ENCODE results near the gene LIMD2. TPM values are rescaled to one million over a fixed set of nuclear protein-coding genes. Genes with fewer than 3 reads are reported as not detected.

LIMD2 gene
- total RNA-seq, 1 donor from 2014 or later = 18.8 TPM

DNA sequence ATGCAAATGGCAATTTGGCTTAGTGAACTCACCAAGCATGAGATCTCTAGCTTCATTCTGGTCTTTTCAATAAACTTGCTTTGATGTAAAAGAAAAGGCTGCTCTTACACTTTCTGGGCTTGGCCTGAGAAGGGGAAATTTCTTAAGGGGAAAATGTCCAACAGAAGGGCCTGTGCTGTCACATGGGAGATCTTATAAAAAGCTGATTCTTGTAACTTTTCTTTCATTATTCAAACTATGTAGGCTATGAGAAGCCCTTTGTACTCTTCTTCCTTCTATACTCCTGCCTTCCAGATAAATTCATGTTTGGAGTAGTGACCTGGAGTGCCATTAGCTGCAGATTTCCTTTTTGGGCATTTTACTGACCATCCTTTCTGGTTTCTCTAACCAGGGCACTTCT lies 16.9 kb downstream of the LIMD2 start:
- DNase-seq (ENCODE audit: low read depth in 2 of 2) = no peak

DNA sequence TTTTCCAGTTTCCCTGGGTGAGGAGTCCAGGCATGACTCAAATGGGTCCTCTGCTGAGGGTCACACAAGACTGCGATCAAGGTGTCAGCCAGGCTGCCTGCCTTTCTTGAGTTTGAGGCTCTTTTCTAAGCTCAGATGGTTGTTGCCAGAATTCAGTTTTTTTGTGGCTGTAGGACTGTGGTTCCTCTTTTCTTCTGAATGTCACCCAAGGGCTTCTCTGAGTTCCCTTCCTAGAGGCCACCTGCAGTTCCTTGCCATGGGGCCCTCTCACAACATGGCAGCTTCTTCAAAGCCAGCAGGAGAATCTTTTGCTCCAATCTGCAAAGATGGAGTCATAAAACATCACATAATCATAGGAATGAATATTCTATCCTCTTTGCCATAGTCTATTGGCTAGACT lies 17.5 kb downstream of the LIMD2 start:
- DNase-seq (ENCODE audit: low read depth in 2 of 2) = no peak

DNA sequence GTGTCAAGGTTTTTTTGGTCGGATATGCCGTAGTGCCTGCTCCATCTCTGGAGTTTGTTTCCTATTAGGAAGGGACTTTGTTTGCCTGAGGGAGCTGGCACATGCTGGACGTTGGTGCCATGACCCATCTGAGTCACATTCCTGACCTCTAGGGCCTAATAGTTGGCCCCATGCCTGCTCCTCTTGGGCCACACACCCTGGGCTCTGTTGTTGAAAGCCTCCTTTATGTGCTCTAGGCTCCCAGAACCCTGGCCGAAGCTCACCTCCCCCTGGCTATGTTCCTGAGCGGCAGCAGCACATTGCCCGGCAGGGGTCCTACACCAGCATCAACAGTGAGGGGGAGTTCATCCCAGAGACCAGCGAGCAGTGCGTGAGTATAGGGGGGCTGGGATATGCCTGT lies 18.4 kb downstream of the LIMD2 start:
- DNase-seq (ENCODE audit: low read depth in 2 of 2) = peak in 1 of 2 donors; percentile 65

DNA sequence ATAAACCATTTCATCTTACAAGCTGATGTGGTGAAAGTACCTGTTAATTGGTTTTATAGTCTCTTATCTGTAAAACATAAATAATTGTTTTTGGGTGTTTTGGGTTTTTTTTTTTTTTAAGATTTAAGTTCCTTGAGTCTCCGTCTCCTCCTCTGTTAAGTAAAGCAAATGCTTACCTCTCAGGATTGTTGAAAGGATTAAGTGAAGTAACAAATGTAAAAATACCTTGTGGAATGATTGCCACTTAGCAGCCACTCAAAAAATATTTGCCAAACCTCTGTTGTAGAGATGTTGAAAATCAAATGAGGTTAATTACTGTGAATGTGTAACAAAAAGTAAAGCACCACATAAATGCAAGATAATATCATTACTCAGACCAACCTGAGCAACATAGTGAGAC lies 19.2 kb downstream of the LIMD2 start:
- no peak for DNase-seq (ENCODE audit: low read depth in 2 of 2)

DNA sequence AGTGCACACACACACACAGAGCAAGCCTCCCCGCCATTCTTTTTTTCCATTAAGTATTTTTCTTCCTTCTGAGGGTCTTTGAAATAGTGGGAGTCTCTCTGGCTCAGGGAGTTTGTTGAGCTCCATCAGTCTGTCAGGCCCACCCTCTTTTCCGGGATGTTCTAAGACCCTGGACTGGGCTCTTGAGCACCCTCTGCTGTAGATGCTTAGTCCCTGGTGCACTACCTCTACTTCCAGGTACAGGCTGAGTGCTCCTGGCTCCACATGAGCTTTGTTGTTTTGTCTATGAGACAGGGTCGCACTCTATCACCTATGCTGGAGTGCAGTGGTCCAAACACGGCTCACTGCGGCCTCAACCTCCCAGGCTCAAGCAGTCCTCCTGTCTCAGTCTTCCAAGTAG lies 20.7 kb downstream of the LIMD2 start:
- no peak for DNase-seq (ENCODE audit: low read depth in 2 of 2)

DNA sequence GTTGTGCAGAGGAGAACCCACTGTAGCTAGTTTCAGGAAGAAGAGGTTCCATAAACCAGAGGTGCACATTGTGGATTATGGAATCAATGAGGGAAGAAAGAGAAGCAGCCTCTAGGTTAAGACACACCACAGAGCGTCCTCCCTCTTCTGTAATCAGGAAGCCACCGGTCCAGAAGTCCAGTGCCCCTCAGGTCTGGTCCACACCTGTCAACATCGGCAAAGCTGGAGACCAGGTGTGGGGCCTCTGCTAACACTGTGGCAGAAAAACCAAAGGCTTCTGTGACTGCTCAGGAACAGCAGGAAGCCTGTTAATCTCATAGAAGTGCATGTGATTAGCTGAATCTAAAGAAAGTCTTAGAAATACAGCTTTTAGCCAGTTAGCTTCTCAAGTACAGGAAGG lies 23.3 kb downstream of the LIMD2 start:
- peak in 1 of 2 donors; percentile 13 for DNase-seq (ENCODE audit: low read depth in 2 of 2)

DNA sequence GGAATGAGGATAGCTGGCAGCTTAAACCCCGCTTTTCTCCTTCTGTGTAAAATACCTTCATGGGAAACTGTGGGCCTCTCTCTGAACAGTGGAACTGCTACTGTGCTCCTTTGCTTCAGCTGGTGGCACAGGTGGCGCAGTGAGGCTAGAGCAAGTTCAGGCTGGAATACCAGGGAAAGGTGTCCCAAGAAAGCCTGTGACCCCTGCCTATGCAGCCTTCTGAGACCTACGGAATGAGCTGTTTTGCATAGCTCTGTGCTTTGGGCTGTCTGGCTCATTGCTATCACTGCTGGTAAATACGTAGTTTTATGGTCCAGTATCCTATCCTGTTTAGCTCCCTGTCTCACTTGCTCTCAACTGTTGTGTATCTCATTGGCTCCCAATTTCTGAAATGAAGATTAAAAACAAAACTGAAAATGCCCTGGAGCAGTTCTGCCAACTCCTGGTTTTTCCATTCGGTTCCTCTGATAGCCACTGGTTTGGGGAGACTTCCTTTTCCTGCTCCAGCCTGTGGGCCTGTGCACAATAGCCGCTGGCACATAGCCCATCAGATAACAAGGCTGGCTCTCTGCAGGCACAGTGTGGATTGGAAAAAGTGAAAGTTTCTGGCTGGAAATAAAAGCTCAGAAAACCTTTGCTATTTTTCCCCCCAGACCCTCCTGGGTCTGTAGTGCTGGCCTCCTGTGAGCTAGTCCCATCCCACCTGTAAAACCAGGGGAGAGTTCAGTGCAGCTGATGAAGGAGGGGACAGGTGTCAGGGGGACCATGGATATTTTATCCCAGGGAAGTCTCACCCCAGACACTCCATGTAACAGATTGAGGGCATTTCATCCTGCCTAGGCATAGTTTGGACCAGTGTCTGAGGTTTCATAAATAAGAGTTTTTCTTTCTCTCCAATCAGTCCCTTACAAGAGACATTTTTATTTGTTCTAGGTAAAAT lies 24.0 kb downstream of the LIMD2 start:
- DNase-seq (ENCODE audit: low read depth in 2 of 2) = peak; percentile 97 to 100

DNA sequence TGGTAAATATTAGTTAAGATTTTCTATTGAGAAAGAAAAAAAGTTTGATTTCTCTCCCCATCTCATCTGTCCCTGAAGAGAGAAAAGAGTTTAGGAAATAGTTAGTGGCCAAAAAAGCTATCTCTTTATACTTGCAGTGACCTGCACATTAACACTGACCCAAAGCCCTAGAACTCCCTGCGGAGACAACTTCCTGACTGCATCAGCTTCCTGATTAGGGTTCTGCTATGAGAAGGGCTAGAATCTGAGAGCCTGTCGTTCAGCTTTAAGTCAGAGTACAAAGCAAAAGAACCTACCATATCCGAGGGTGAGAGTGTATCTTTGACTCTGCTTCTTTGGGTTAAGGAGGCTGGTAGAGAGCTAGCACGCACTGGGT lies 24.7 kb downstream of the LIMD2 start:
- DNase-seq (ENCODE audit: low read depth in 2 of 2) = peak; percentile 80 to 81

DNA sequence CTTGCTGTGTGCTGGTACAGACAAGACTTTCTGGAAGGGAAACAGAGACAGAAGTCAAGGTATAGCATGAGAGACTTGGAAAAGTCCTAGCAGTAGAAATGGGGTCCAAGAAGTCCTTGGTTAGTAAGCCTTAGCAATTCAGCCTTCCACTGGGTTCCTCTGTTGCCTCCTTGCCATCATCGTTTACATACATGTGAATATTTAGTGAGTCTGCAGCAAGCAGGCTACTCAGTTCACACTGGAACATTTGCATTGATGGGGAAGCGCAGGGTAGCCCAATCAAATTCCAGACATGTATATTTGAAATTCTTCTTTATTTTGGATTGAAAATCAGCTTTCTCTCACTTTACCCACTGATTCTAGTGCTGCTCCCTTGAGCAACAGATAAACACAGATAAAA lies 27.1 kb downstream of the LIMD2 start:
- DNase-seq (ENCODE audit: low read depth in 2 of 2) = no peak

DNA sequence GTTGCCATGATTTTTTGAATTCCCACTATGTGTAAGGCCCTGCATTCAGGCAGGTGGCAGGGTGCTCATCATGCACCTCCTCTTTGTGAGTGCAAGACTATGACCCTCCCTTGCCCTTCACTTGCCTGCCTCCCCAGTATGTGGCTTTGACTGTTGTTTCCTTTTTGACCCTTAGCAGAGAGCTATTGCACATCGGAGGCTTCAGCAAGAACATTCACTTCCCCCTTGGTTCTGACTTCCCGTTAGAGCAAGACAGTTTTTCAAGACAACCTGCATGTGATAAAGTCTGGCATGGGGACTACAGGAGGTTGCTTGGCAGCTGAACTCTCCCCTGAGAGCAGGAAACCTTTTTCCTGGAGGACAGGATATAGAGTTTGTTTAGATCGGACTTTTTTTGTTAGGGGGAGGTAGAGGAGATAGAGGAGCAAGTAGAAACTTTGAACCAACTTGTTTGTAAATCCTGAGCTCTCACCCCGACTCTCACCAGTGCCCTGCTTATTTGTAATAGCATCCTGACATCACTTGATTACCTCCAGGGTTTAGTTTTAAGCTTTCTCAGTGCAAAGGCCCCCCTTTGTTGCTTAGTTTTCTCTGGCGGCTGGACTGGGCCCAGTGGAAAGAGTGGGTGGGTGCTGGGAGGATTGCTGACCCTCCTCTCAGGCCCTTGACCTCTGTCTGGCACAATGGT lies 34.3 kb downstream of the LIMD2 start:
- peak; percentile 36 to 82 for DNase-seq (ENCODE audit: low read depth in 2 of 2)

DNA sequence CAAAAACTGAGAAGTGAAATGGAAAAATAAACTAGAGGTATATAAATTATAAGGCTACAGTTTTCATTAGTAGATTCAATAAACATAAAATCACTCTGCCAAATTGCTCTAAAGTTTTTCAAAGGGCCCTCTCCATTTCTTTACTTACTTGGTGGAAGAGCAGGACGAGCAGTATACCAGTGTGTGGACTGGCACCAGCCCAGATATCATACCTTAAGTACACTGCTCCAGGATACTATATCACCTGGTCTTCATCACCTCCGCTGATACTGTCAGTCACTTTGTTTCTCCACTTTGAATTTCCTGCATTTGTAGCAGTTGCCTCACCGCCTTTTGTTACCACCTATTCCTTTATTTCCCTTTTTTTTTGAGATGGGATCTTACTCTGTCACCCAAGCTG lies 40.1 kb downstream of the LIMD2 start:
- DNase-seq (ENCODE audit: low read depth in 2 of 2) = no peak

DNA sequence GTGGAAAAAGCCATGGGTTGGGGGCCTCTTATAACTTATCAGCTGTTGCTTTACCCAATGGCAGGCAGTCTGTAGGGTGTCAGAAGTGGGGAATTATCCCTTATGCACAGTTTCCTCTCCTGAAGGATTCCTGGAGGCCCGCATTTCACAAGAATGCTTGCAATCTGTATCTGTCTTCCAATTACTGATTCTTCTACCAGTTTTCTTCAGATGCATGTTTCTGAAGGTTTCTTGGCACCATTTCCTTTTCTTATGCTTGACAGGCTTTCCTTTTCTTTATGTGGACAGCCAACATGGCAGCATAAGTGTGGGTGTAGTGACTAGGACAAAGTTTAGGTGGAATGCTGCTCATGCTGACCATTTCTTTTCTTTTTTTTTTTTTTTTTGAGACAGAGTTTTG lies 41.6 kb downstream of the LIMD2 start:
- no peak for DNase-seq (ENCODE audit: low read depth in 2 of 2)

DNA sequence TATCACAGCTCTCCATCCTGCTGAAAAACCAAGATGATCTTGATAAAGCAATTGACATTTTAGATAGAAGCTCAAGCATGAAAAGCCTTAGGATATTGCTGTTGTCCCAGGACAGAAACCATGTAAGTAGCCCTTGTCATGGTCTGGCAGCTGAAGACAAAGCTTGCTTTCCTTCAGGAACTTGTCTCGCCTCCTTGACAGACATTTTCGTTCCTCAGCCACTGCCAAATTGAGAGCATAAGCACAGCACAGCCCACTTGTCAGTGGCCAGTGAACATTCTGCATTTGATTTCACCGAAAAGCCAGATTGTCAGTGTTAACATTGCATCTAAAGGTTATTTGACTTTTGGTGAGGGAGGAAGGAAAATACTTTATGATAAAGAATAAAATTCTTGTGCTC lies 42.1 kb downstream of the LIMD2 start:
- DNase-seq (ENCODE audit: low read depth in 2 of 2) = no peak

DNA sequence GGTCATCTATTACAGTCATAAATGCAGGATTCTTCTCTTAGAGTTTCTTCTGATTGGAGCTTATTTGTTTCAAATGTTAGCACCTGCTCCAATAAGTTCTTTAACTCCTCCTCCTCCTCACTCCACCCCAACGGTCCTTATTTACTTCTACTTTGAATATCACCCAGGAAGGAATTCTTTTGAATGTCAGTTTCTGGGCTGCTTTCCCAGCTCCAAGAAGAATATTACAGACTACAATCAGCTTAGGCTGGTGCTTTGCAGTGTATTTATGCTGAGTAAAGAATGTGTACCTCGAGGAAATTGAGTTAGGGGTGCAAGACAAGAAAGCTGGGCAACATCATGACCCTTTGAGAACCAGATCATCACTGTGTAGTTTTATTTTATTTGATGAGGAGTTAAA lies 46.9 kb downstream of the LIMD2 start:
- DNase-seq (ENCODE audit: low read depth in 2 of 2) = no peak

DNA sequence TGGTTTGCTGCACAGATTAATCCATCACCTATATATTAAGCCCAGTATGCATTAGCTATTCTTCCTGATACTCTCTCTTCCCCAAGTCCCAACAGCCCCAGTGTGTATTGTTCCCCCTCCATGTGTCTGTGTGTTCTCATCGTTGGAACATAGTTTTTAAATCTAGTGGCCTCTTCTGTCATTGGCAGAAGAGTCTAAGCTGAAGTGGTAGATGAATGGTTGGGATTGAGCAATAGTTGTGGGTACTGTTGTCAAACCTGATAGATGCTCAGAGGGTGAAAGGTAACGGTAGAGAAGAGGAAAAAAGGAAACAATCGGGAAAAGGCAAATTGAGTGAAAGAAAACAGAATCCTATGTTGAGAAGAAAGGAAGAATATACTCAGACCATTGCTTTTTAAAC lies 47.8 kb downstream of the LIMD2 start:
- no peak for DNase-seq (ENCODE audit: low read depth in 2 of 2)

DNA sequence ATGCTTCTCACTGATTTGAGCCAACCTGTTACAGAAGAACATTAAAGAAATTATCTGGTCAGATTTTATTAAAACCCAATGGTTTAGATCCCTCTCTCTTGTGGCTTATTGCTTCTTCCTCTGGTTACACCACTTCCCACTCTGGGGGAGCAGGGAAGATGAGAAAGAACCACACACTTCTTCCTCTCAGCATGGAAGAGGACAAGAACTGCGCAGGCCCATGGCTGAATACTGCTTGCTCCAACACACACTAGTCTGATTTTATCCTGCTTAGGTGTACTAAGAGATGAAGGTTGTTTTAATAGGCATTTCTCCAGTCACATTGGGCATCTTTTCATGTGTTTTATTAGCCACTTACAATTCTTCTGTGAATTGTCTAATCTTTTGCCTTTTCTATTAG lies 50.1 kb downstream of the LIMD2 start:
- DNase-seq (ENCODE audit: low read depth in 2 of 2) = no peak

DNA sequence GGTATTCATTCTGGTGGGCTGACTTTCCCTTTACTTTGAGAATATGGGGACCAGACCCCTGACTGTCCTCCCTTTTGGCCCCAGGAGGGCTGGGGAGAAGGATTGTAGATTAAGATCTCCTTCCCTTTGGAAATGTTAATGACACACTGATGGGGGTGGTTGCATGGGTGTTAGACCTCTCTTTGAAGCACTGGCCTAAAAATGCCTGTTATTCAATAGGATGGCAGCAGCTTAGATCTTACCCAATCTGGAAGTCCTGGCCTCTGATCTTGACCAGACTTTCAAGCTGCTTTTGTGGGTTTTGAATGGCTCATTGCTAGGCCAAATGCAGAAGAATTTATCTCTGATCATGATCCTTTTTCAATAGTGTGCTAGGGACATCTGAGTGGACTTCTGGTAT lies 52.0 kb downstream of the LIMD2 start:
- no peak for DNase-seq (ENCODE audit: low read depth in 2 of 2)

DNA sequence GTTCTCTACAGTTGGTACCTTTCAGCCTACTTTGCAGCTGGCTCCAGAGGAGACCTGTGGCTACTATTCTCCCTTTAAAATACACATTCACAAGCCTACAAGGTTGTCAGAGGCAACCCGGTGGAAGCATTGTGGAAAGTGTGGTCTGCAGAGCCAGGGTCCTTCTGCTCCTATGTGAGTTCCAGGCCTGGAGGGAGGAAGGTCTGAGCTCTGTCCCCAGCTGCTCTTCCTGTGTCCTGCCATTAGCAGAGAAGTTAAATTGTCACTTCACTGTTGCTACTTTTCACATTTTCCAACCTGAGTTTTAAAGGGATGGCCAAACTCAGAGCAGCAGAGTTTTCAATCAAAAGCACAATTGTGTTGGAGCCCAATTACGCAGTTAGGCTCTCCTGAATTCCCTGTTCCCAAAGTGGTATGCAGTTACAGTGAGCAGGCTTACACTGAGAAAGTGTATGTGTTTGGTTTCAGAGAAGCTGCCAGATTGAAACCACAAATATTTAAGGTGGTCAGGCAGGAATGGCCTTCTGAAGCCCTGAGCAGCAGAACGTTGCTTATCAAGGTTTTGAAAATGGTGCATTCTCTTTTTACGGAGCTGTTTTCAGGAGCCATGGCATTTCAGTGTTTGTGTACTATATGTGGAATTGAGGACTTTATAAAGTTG lies 52.7 kb downstream of the LIMD2 start:
- no peak for DNase-seq (ENCODE audit: low read depth in 2 of 2)

DNA sequence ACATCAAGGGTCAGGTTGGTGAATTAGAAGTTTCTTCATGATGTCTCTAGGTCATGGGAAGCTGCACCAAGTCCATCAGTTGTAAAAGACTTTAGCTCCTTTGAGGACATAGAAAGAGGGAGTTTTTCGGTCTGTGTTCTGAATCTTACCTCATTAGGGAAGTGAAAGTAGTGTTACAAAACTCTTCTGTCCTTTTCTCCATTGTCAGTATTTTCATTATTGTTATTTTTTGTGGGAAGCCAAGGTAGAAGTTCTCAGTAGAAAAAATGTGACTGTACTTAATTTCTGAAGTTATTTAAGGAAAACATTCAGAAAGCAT lies 53.5 kb downstream of the LIMD2 start:
- no peak for DNase-seq (ENCODE audit: low read depth in 2 of 2)

All from lung microvascular endothelial cell (primary cell).